Neutrophil (primary cell): Measurements from ENCODE around the gene DENND6A.
A peak's percentile ranks its signal among the peaks of the same experiment; 100 is the strongest.

Source experiments
- H3K27ac ChIP-seq: fragments of 200-600 bp; sonication (generic); 2 replicates; pipeline ENCODE4 v1.5.1; 2016; ENCODE audit warnings: mild to moderate bottlenecking, moderate library complexity
- H3K27me3 ChIP-seq: fragments of 200-600 bp; sonication (generic); 2 replicates; pipeline ENCODE4 v1.6.0; 2016; ENCODE audit warnings: mild to moderate bottlenecking
- H3K36me3 ChIP-seq: fragments of 200-600 bp; sonication (generic); 2 replicates; pipeline ENCODE4 v1.5.1; 2017
- H3K4me1 ChIP-seq, 2 experiments: fragments of 200-600 bp in 1 of 2; sonication (generic) in 1 of 2; 1 replicate in 1 of 2; 2 replicates in 1 of 2; pipeline versions ENCODE4 v1.5.1 to v1.6.1; 2013 to 2016; ENCODE audit warnings: low read depth in 1 of 2, low read length in 1 of 2, mild to moderate bottlenecking in 1 of 2, moderate library complexity in 1 of 2; ENCODE audit not compliant: control insufficient read depth in 1 of 2, insufficient read depth in 1 of 2
- H3K4me3 ChIP-seq, 2 experiments: fragments of 200-600 bp in 1 of 2; sonication (generic) in 1 of 2; 1 replicate in 1 of 2; 2 replicates in 1 of 2; pipeline ENCODE4 v1.5.1; 2013 to 2016; ENCODE audit warnings: low read depth in 1 of 2, low read length in 1 of 2, mild to moderate bottlenecking in 1 of 2, moderate library complexity in 1 of 2
- H3K9me3 ChIP-seq: fragments of 200-600 bp; sonication (generic); 2 replicates; pipeline ENCODE4 v1.5.1; 2016
- CTCF ChIP-seq: fragments of 200-600 bp; sonication (generic); IDR thresholded peaks from 2 replicates; pipeline ENCODE4 v1.5.1; 2016; ENCODE audit warnings: antibody characterized with exemption

Gene DENND6A

DNA sequence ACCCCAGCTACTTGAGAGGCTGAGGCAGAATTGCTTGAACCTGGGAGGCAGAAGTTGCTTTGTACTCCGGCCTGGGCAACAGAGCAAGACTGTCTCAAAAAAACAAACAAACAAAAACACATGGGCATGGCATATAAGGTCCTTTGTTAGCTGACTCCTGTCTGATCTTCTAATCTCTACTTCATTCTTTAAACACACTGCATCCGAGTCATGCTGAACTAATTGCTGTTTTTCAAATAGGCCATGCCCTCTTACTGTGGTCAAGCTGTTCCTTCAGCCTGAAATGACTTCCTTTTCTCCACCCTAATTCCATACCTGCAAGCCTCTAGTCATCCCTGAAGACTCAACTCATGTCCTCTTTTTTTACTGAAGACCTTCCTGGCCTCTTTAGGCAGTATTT lies 40.9 kb upstream of the DENND6A start:
- Histone ChIP-seq H3K4me1 (peaks cover 24 to 26% of the 10 kb centered on the region in 2 experiments), H3K4me3 (no peak overlapping the region), H3K36me3 (no peaks in the 10 kb centered on the region), H3K27me3 (no peaks in the 10 kb centered on the region), H3K9me3 (no peaks in the 10 kb centered on the region), H3K27ac (no peak overlapping the region)
- no peak for TF ChIP-seq CTCF

DNA sequence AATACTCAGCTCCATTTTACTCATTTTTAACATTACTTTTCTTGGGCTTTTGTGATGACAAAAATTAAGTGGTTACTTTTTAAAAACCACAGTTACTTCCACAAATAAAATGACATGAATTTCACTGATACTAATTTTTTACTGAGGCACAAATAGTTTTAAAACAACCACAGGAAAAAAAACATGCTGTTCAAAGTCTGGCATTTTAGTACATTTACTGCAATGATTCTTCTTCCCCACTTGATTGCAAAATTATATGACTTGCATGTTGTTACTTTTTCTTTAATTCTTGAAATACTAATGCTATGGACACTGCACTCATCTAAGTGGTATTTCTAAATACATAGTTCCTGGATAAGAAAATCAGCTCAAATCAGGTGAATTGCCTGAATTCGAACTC lies 38.4 kb upstream of the DENND6A start:
- no peaks in the 10 kb centered on the region for H3K9me3 ChIP-seq
- no peak overlapping the region for H3K27ac ChIP-seq
- H3K27me3 ChIP-seq: no peaks in the 10 kb centered on the region
- H3K4me3 ChIP-seq: no peak overlapping the region
- H3K36me3 ChIP-seq: no peaks in the 10 kb centered on the region
- peaks cover 24 to 27% of the 10 kb centered on the region in 2 experiments for H3K4me1 ChIP-seq
- TF ChIP-seq CTCF: no peak

- Histone ChIP-seq H3K36me3 (no peaks in the 10 kb centered on the region), H3K27me3 (no peaks in the 10 kb centered on the region), H3K9me3 (no peaks in the 10 kb centered on the region), H3K27ac (no peak overlapping the region), H3K4me3 (no peak overlapping the region), H3K4me1 (peaks cover 24 to 27% of the 10 kb centered on the region in 2 experiments)
- TF ChIP-seq CTCF: no peak
Measured at GRCh38 chr3:57730682-57731081, 37.8 kb upstream of the DENND6A start.

DNA sequence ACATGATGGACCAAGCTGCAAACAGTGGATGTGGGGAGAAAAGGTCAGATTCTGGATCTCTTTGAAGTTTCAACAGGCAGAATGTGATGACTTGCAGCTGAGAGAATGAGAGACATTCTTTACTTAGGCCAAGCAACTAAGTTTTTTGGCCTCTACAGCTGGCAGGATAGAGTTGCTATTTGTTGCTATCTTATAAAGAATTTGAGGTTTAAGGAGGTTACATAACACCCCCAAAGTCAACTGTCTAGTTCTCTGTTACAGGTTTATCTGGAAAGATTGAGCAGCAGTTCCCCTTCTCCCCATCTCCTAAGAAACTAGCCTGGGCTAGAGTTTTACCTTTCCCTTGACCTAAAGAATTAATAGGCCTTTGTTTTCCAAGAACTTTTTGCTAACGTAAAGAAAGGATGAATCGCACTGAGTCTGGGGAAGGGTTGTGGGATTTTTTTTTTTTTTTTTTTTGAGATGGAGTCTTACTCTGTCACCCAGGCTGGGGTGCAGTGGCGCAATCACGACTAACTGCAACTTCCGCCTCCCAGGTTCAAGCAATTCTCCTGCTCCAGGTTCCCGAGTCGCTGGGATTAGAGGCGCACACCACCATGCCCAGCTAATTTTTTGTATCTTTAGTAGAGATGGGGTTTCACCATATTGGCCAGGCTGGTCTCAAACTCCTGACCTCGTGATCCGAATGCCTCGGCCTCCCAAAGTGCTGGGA lies 36.6 kb upstream of the DENND6A start:
- H3K27me3 ChIP-seq: no peaks in the 10 kb centered on the region
- no peak for TF ChIP-seq CTCF
- H3K4me1 ChIP-seq: peaks cover 24 to 27% of the 10 kb centered on the region in 2 experiments
- H3K9me3 ChIP-seq: no peaks in the 10 kb centered on the region
- peak overlapping the region; percentile 73 for H3K27ac ChIP-seq
- H3K36me3 ChIP-seq: no peaks in the 10 kb centered on the region
- peak overlapping the region in 1 of 2 experiments; percentile 24 for H3K4me3 ChIP-seq

GRCh38 chr3:57727106-57727505 lies 34.2 kb upstream of the DENND6A start:
- Histone ChIP-seq H3K4me3 (no peak overlapping the region), H3K36me3 (no peaks in the 10 kb centered on the region), H3K4me1 (peaks cover 24 to 27% of the 10 kb centered on the region in 2 experiments), H3K27me3 (no peaks in the 10 kb centered on the region), H3K9me3 (no peaks in the 10 kb centered on the region), H3K27ac (no peak overlapping the region)
- no peak for TF ChIP-seq CTCF
